H1 (cell line): ENCODE results near the gene PA2G4. TPM values are rescaled to one million over a fixed set of nuclear protein-coding genes. Genes with fewer than 3 reads are reported as not detected.

Experiments used
- CHD7 ChIP-seq: fragments of 300-600 bp; sonication (generic); IDR thresholded peaks from 2 replicates; pipeline ENCODE4 v1.7.1; 2012; ENCODE audit warnings: low read length, moderate library complexity, mild to moderate bottlenecking, inconsistent platforms; ENCODE audit not compliant: insufficient replicate concordance
- KDM1A ChIP-seq: fragments of 200-600, 300-600 bp; sonication (generic); IDR thresholded peaks from 2 replicates; pipeline ENCODE4 v1.7.1; 2016; ENCODE audit warnings: mild to moderate bottlenecking, low read length, borderline replicate concordance
- PHF8 ChIP-seq: fragments of 200-600 bp; sonication (generic); conservative IDR thresholded peaks from 2 replicates; pipeline ENCODE4 v1.7.1; 2012; ENCODE audit warnings: low read depth, mild to moderate bottlenecking, inconsistent platforms, low read length, moderate library complexity
- POU5F1 ChIP-seq: IDR thresholded peaks from 2 replicates; pipeline ENCODE4 v1.6.1; 2011; ENCODE audit warnings: low read depth, mild to moderate bottlenecking, low read length, moderate library complexity
- polyA plus RNA-seq, 7 experiments: library from polyadenylated mRNA; depleted of rRNA in 3 of 7; stranded (reverse) in 5 of 7; unstranded in 2 of 7; fragments of >200 nt in 5 of 7; fragments of 200-250 nt in 2 of 7; gene quantifications; 1 replicate in 5 of 7; 2 replicates in 1 of 7; 4 replicates in 1 of 7; pipeline versions ENCODE4 v1.2.1 to v1.2.3, GENCODE V29; 2011 to 2013; ENCODE audit warnings: missing spikeins in 2 of 7, mixed read lengths in 2 of 7
- total RNA-seq: library from RNA; stranded (reverse); fragmentation: NEBNext Ultra II Directional; extraction: Animal tissue kit (Norgen Biotek cat#: 25700); gene quantifications from 2 replicates; pipeline ENCODE4 v1.2.1, GENCODE V29; 2021

The PA2G4 gene
- total and polyA plus RNA-seq, 2 of the 8 experiments (the other 6 are each of a cell fraction or from before 2014, with no cell fraction given), result 159 to 242 TPM

- no peak for TF ChIP-seq CHD7
- TF ChIP-seq POU5F1, result no peak
- no peak for TF ChIP-seq KDM1A
- TF ChIP-seq PHF8, result no peak
Measured at GRCh38 chr12:56098592-56098991, 5.8 kb upstream of the PA2G4 start (continued).
